H1 (cell line): ENCODE data around the gene TVP23A. TPM values are rescaled to one million over a fixed set of nuclear protein-coding genes. Genes with fewer than 3 reads are reported as not detected.

Experiments
- CTCF ChIA-PET: fragments of 300-600 bp; sonication (Branson Sonifier 250); formaldehyde crosslinking; loops from one replicate; lab custom pipeline; 2021; ENCODE audit not compliant: partially characterized antibody; lab: Charles Lee
- POLR2A ChIA-PET: fragments of 300-600 bp; sonication (Branson Sonifier 250); formaldehyde crosslinking; loops from one replicate; lab custom pipeline; 2021; ENCODE audit warnings: inconsistent platforms; ENCODE audit not compliant: partially characterized antibody; lab: Charles Lee
- DNase-seq, 2 experiments: peaks; one replicate each; pipeline versions ENCODE4 v3.0.0 to v3.0.0-alpha.2; 2010 to 2022; ENCODE audit warnings: low spot score in 2 of 2, low read depth in 1 of 2, mixed read lengths in 1 of 2
- FAIRE-seq: peaks from 2 replicates; lab custom pipeline; 2011; peaks lifted over from hg19 to GRCh38; lab: Jason Lieb, UNC
- H2AFZ ChIP-seq: 2 replicates; pipeline ENCODE4 v1.8.1; 2012; ENCODE audit warnings: low read length, inconsistent platforms
- H2AK5ac ChIP-seq: 2 replicates; pipeline ENCODE4 v1.6.1; 2013; ENCODE audit warnings: low read depth, low read length
- H2BK120ac ChIP-seq: replicated peaks from 2 replicates; pipeline ENCODE3; 2013; ENCODE audit warnings: low read depth, low read length, inconsistent platforms
- H2BK12ac ChIP-seq: 2 replicates; pipeline ENCODE4 v1.6.1; 2013; ENCODE audit warnings: low read depth, low read length
- H2BK15ac ChIP-seq: 2 replicates; pipeline ENCODE4 v1.6.1; 2013; ENCODE audit warnings: low read length
- H2BK20ac ChIP-seq: 2 replicates; pipeline ENCODE4 v1.6.1; 2013; ENCODE audit warnings: low read length
- H2BK5ac ChIP-seq: 2 replicates; pipeline ENCODE4 v1.6.1; 2013; ENCODE audit warnings: low read depth, low read length
- H3K14ac ChIP-seq: 2 replicates; pipeline ENCODE4 v1.6.1; 2013; ENCODE audit warnings: inconsistent platforms; ENCODE audit not compliant: insufficient read length
- H3K18ac ChIP-seq: 2 replicates; pipeline ENCODE4 v1.6.1; 2013; ENCODE audit warnings: low read length; ENCODE audit errors: extremely low read depth
- H3K23ac ChIP-seq: 2 replicates; pipeline ENCODE4 v1.6.1; 2013; ENCODE audit warnings: inconsistent platforms; ENCODE audit not compliant: insufficient read length
- H3K23me2 ChIP-seq: 2 replicates; pipeline ENCODE4 v1.6.1; 2013; ENCODE audit warnings: low read depth, low read length
- H3K27ac ChIP-seq: 2 replicates; pipeline ENCODE4 v1.6.1; 2011; ENCODE audit warnings: low read depth, low read length, inconsistent platforms
- H3K27me3 ChIP-seq, 4 experiments: replicated peaks in 1 of 4; 1 replicate in 1 of 4; 2 replicates in 3 of 4; pipeline versions ENCODE4 v1.6.1 to v1.8.1; 2011 to 2013; ENCODE audit warnings: low read length in 3 of 4, mild to moderate bottlenecking in 3 of 4, inconsistent platforms in 2 of 4, mixed read lengths in 2 of 4, moderate library complexity in 1 of 4; ENCODE audit not compliant: control insufficient read depth in 3 of 4, insufficient read depth in 3 of 4; ENCODE audit errors: extremely low read depth in 1 of 4
- H3K36me3 ChIP-seq, 4 experiments: 2 replicates each; pipeline versions ENCODE4 v1.6.1 to v1.8.1; 2011 to 2013; ENCODE audit warnings: mild to moderate bottlenecking in 4 of 4, low read length in 3 of 4, moderate library complexity in 2 of 4, control low read depth in 1 of 4, inconsistent platforms in 1 of 4; ENCODE audit not compliant: insufficient read depth in 4 of 4, control insufficient read depth in 2 of 4
- H3K4ac ChIP-seq: replicated peaks from 2 replicates; pipeline ENCODE3; 2013; ENCODE audit warnings: low read length, low read depth, mixed read lengths, inconsistent platforms; ENCODE audit not compliant: insufficient read length
- H3K4me1 ChIP-seq, 4 experiments: replicated peaks in 1 of 4; 1 replicate in 1 of 4; 2 replicates in 3 of 4; pipeline versions ENCODE4 v1.6.1 to v1.8.1; 2011 to 2013; ENCODE audit warnings: low read length in 3 of 4, inconsistent platforms in 2 of 4, mixed read lengths in 1 of 4; ENCODE audit not compliant: insufficient read depth in 4 of 4, control insufficient read depth in 3 of 4
- H3K4me2 ChIP-seq, 2 experiments: 2 replicates each; pipeline versions ENCODE4 v1.6.1 to v1.8.1; 2011 to 2013; ENCODE audit warnings: low read depth in 2 of 2, low read length in 2 of 2, control low read depth in 1 of 2, inconsistent platforms in 1 of 2, mild to moderate bottlenecking in 1 of 2; ENCODE audit not compliant: insufficient read depth in 1 of 2
- H3K4me3 ChIP-seq, 4 experiments: fragments of 200-600, 300-600 bp in 1 of 4; sonication (generic), shearing (Covaris generic), sonication (Bioruptor Twin) in 1 of 4; 2 replicates each; pipeline versions ENCODE4 v1.5.1 to v1.8.1; 2011 to 2016; ENCODE audit warnings: low read length in 4 of 4, low read depth in 3 of 4, control low read depth in 2 of 4, inconsistent platforms in 2 of 4, mild to moderate bottlenecking in 2 of 4, mixed read lengths in 1 of 4, moderate library complexity in 1 of 4; ENCODE audit not compliant: insufficient read depth in 2 of 4; ENCODE audit errors: extremely low read depth in 1 of 4
- H3K56ac ChIP-seq: replicated peaks from 2 replicates; pipeline ENCODE3; 2013; ENCODE audit warnings: low read depth, mild to moderate bottlenecking, mixed read lengths, low read length, inconsistent platforms; ENCODE audit not compliant: insufficient read length
- H3K79me1 ChIP-seq: 2 replicates; pipeline ENCODE4 v1.6.1; 2013; ENCODE audit warnings: low read depth, low read length, control low read depth
- H3K79me2 ChIP-seq, 2 experiments: 2 replicates each; pipeline versions ENCODE4 v1.6.1 to v1.8.1; 2012 to 2013; ENCODE audit warnings: low read length in 2 of 2, mild to moderate bottlenecking in 2 of 2, inconsistent platforms in 1 of 2; ENCODE audit not compliant: insufficient read depth in 2 of 2, control insufficient read depth in 1 of 2
- H3K9ac ChIP-seq, 4 experiments: replicated peaks in 1 of 4; 1 replicate in 1 of 4; 2 replicates in 3 of 4; pipeline versions ENCODE4 v1.6.1 to v1.8.1; 2011 to 2013; ENCODE audit warnings: low read depth in 3 of 4, low read length in 3 of 4, control low read depth in 2 of 4, mild to moderate bottlenecking in 2 of 4, moderate library complexity in 2 of 4, inconsistent platforms in 1 of 4; ENCODE audit errors: extremely low read depth in 1 of 4
- H3K9me3 ChIP-seq, 2 experiments: 2 replicates each; pipeline versions ENCODE4 v1.6.1 to v1.8.1; 2012 to 2013; ENCODE audit warnings: mild to moderate bottlenecking in 2 of 2, moderate library complexity in 2 of 2, control low read depth in 1 of 2, inconsistent platforms in 1 of 2, low read depth in 1 of 2, low read length in 1 of 2, mixed read lengths in 1 of 2; ENCODE audit not compliant: insufficient read depth in 2 of 2
- H4K20me1 ChIP-seq, 2 experiments: replicated peaks in 1 of 2; 2 replicates each; pipeline versions ENCODE3 to v1.8.1; 2011 to 2013; ENCODE audit warnings: inconsistent platforms in 2 of 2, low read length in 2 of 2, mild to moderate bottlenecking in 1 of 2; ENCODE audit not compliant: insufficient read depth in 2 of 2, control insufficient read depth in 1 of 2
- H4K5ac ChIP-seq: 2 replicates; pipeline ENCODE4 v1.6.1; 2013; ENCODE audit warnings: low read length, low read depth, mixed read lengths, inconsistent platforms; ENCODE audit not compliant: insufficient read length
- H4K8ac ChIP-seq: 2 replicates; pipeline ENCODE4 v1.8.0; 2013; ENCODE audit warnings: mild to moderate bottlenecking, moderate library complexity, low read length, inconsistent platforms; ENCODE audit not compliant: insufficient read depth; ENCODE audit errors: extremely low read depth
- H4K91ac ChIP-seq: replicated peaks from 2 replicates; pipeline ENCODE3; 2013; ENCODE audit warnings: low read length, mixed read lengths, inconsistent platforms; ENCODE audit not compliant: insufficient read length
- BACH1 ChIP-seq: IDR thresholded peaks from 2 replicates; pipeline ENCODE4 v1.6.1; 2012; ENCODE audit warnings: low read length, improper control_type of control experiment
- EP300 ChIP-seq, 2 experiments: IDR thresholded peaks; 1 replicate in 1 of 2; 2 replicates in 1 of 2; pipeline ENCODE4 v1.6.1; 2011 to 2012; ENCODE audit warnings: low read depth in 2 of 2, low read length in 2 of 2, mild to moderate bottlenecking in 2 of 2, borderline replicate concordance in 1 of 2, inconsistent platforms in 1 of 2, moderate library complexity in 1 of 2
- JUND ChIP-seq: IDR thresholded peaks from 2 replicates; pipeline ENCODE4 v1.6.1; 2011; ENCODE audit warnings: mild to moderate bottlenecking, improper control_type of control experiment, low read length
- SP4 ChIP-seq: IDR thresholded peaks from 2 replicates; pipeline ENCODE4 v1.6.1; 2012; ENCODE audit warnings: low read length, inconsistent platforms
- TAF7 ChIP-seq: optimal IDR thresholded peaks from 2 replicates; pipeline ENCODE3; 2011; ENCODE audit warnings: low read depth, mild to moderate bottlenecking, inconsistent platforms, low read length, moderate library complexity, borderline replicate concordance
- TEAD4 ChIP-seq: IDR thresholded peaks from 2 replicates; pipeline ENCODE4 v1.6.1; 2012; ENCODE audit warnings: low read depth, low read length, inconsistent platforms, mixed read lengths
- WGBS, 2 experiments: shearing (Covaris generic) in 1 of 2; methylation state at CpG; one replicate each; pipeline versions ENCODE4 v1.1.6 to v1.1.7; 2013 to 2015; ENCODE audit warnings: low lambda C conversion rate in 2 of 2, mixed read lengths in 2 of 2, inconsistent platforms in 1 of 2, low coverage in 1 of 2, missing lambda C conversion rate in 1 of 2; ENCODE audit not compliant: insufficient replicate concordance in 2 of 2, insufficient coverage in 1 of 2, insufficient read length in 1 of 2; ENCODE audit errors: extremely low coverage in 1 of 2, missing lambda C conversion rate in 1 of 2; 5-methylcytosine and 5-hydroxymethylcytosine counted together
- polyA plus RNA-seq, 7 experiments: library from polyadenylated mRNA; depleted of rRNA in 3 of 7; stranded (reverse) in 5 of 7; unstranded in 2 of 7; fragments of >200 nt in 5 of 7; fragments of 200-250 nt in 2 of 7; gene quantifications; 1 replicate in 5 of 7; 2 replicates in 1 of 7; 4 replicates in 1 of 7; pipeline versions ENCODE4 v1.2.1 to v1.2.3, GENCODE V29; 2011 to 2013; ENCODE audit warnings: missing spikeins in 2 of 7, mixed read lengths in 2 of 7
- total RNA-seq: library from RNA; stranded (reverse); fragmentation: NEBNext Ultra II Directional; extraction: Animal tissue kit (Norgen Biotek cat#: 25700); gene quantifications from 2 replicates; pipeline ENCODE4 v1.2.1, GENCODE V29; 2021

Gene TVP23A
- total and polyA plus RNA-seq, 2 of the 8 experiments (the other 6 are each of a cell fraction or from before 2014, with no cell fraction given): 2.2 to 3.1 TPM

GRCh38 chr16:10809706-10810105, 8.9 kb downstream of the TVP23A start:
- H4K8ac ChIP-seq: no peak overlapping the region

More at GRCh38 chr16:10809706-10810105, 8.9 kb downstream of the TVP23A start:
- no peak overlapping the region for H4K91ac ChIP-seq
- H2BK12ac ChIP-seq: no peak overlapping the region
- no peak overlapping the region for H2BK15ac ChIP-seq
- no peak overlapping the region for H3K14ac ChIP-seq
- no peaks in the 10 kb centered on the region for H4K20me1 ChIP-seq
- H3K27ac ChIP-seq: no peak overlapping the region
- H3K4me2 ChIP-seq: no peak overlapping the region
- no peak for FAIRE-seq
- DNase-seq: no peak
- no peak overlapping the region for H3K9ac ChIP-seq
- no peaks in the 10 kb centered on the region for H3K36me3 ChIP-seq
- no peak overlapping the region for H3K23ac ChIP-seq
- POLR2A ChIA-PET: no interaction called here
- H3K56ac ChIP-seq: no peak overlapping the region
- no peak overlapping the region for H2AK5ac ChIP-seq
- CTCF ChIA-PET: interaction anchor here (1.7 kb wide), 1 partner anchor 9 kb away, joined by 6 read pairs; no protein-coding TSS in a partner anchor
- no peak overlapping the region for H2AFZ ChIP-seq
- H3K23me2 ChIP-seq: no peaks in the 10 kb centered on the region
- H2BK20ac ChIP-seq: no peak overlapping the region
- H3K79me1 ChIP-seq: no peaks in the 10 kb centered on the region
- H3K18ac ChIP-seq: no peak overlapping the region
- H2BK5ac ChIP-seq: no peak overlapping the region
- no peak overlapping the region for H3K4me3 ChIP-seq
- no peaks in the 10 kb centered on the region for H3K27me3 ChIP-seq
- no peaks in the 10 kb centered on the region for H3K79me2 ChIP-seq
- H3K4ac ChIP-seq: no peak overlapping the region
- H3K9me3 ChIP-seq: no peaks in the 10 kb centered on the region
- H3K4me1 ChIP-seq: no peaks in the 10 kb centered on the region
- no peak overlapping the region for H2BK120ac ChIP-seq
- 89% methylated on average over 3 of the region's 3 CpGs; no CpG with 5 or more reads in 1 of the 2 experiments for WGBS, 2 experiments
- TF ChIP-seq TAF7 (no peak), EP300 (IDR thresholded peaks at IDR 0.05; ENCODE audit: borderline replicate concordance in 1 of 2, low read depth in 2 of 2, low read length in 2 of 2) (no peak), SP4 (no peak), TEAD4 (no peak), JUND (no peak), BACH1 (no peak)
- no peak overlapping the region for H4K5ac ChIP-seq
